Stimulated activated CD8-positive, alpha-beta memory T cell treated with anti-CD3 and anti-CD28 coated beads, Interleukin-7, amount 100 ng/mL, for 48 hours (primary cell): ENCODE results near the gene VWA3B.
"Not testable (repeated sequence)": the region's sequence is repeated elsewhere in the genome, so short reads cannot be mapped to it uniquely, and the experiment has no call there.

Experiments
- DNase-seq, 2 donors: peaks; one replicate each; pipeline ENCODE4 v3.0.0-alpha.2; 2020; ENCODE audit warnings: low read depth in 1 of 2; ENCODE audit errors: extremely low read depth in 1 of 2

The VWA3B gene

GRCh38 chr2:98084869-98085238 lies 2.1 kb upstream of the VWA3B start:
- DNase-seq = no peak

- no peak for DNase-seq
Measured at GRCh38 chr2:98085649-98086048, 1.3 kb upstream of the VWA3B start.

- no peak for DNase-seq
Measured at GRCh38 chr2:98087447-98088020, 567 bp downstream of the VWA3B start.

DNA sequence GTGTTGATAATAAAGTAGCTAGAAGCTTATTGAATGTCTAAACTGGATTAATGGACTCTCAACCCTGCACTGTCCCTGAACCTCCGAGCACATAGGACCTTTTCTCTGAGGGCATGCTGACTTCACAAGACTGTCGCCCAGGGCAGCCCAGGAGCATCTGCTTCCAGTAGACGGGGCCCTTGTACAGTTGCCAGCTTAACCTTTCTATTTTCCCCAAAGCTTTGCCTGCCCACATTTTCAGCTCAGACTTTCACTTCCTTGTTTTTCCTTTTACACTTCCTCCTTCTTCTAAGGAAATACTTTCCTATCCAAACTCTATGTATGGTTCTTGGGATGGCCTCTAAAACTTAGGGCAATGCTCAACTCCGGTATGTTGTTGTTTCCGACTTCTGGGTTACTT lies 1.3 kb downstream of the VWA3B start:
- no peak for DNase-seq

- DNase-seq = no peak
Measured at GRCh38 chr2:98089941-98090340, 3.0 kb downstream of the VWA3B start.

DNA sequence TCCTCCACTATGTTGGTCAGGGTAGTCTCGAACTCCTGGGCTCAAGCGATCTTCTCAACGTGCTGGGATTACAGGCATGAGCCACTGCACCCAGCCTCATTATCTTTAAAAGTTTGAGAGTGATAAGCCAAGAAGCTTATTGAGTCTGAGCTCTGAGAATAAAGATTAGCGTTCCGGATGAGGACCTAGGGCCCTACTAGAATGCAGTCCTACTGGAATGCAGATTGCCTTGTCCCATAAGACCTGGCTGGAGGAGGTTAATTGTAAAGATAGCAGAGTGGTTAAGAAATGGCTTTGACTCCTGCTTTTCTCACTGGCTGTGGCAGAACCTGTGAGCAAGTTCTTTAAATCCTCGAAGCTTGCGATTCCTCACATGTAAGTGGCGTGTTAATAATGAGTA lies 4.0 kb downstream of the VWA3B start:
- no peak for DNase-seq

DNA sequence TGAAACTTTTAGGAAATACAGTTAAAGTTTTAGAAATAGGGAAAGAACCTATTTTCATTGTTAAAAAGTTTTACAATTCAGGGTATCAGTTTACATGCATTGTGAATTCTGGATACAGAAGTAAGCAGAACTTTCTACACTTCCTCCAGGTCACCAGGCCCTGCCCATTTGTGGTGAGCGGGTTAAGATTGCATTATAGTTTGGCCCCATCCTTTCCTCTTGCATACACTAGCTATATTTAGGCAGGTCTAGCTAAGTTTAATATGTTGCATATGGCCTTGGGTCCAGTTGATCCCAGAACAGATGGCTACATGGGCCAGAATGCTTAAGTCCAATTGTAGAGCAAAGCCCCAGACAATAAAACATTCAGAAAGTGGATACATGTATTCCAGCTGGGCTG lies 4.8 kb downstream of the VWA3B start:
- no peak for DNase-seq

DNA sequence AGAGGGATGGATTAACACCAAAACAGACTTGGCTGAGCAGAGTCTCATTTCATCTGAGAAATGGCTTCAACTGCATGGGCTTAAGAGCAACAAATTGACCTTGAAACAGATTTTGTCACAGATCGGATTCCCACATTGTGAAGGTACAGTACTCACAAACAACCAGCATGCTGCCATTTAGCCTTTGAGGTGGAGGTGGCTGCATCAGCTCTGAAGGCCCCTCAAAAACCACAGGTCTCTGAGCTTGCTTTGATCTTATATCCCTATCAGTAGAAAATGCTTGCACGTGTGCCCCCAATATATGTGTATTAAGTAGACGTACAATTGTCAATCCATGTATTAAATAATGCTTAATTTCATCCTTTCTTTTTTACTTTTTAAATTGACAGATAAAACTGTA lies 6.2 kb downstream of the VWA3B start:
- DNase-seq = no peak

GRCh38 chr2:98093611-98094010 lies 6.6 kb downstream of the VWA3B start:
- DNase-seq = no peak

DNA sequence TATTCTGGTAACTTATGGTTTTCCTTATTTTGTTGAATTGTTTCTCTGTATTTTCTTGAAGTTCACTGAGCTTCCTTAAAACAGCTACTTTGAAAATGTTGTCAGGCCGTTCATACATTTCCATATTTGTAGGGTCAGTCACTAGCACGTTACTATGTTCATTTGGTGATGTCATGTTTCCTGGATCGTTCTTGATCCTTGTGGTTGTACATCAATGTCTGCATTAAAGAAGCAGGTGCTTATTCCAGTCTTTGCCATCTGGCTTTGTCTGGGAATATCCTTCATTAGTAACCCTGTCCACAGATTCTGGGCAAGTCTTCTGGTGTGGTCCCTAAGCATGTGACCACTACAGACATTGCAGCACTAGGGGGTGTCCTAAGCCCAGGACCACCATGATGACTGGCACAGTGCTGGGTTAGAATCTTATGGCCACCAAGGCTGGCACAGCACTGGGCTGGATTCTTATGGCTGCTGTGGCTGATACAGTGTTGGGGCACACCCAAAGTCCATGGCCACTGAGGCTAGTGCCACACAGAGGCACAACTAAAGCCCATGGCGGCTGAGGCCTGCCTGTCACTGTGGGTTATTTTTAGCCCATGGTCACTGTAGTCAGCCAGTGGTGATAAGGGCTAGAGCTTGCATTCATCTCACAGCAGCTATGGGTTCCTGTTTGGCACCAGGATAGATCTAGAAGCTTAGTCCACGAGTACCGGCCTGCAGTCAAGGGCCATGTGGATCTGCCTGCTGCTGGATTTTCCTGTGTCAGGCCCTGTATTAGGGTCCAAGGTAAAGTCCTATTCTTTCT lies 13.2 kb downstream of the VWA3B start:
- no peak for DNase-seq

DNA sequence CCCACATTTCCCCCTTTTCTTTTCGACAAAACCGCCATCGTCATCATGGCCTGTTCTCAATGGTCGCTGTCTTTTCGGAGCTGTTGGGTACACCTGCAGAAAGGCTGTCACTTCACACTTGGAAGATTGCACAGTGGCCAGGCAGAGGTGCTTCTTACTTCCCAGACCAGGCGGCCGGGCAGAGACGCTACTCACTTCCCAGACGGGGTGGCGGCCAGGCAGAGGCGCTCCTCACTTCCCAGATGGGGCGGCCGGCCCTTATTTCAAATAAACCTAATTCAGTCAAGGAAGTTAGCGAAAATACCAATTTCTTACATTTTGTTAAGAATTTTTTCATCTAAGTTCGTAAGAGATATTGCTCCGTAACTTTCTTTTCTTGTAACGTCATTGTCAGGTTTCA lies 15.3 kb downstream of the VWA3B start:
- not testable (repeated sequence) for DNase-seq

DNA sequence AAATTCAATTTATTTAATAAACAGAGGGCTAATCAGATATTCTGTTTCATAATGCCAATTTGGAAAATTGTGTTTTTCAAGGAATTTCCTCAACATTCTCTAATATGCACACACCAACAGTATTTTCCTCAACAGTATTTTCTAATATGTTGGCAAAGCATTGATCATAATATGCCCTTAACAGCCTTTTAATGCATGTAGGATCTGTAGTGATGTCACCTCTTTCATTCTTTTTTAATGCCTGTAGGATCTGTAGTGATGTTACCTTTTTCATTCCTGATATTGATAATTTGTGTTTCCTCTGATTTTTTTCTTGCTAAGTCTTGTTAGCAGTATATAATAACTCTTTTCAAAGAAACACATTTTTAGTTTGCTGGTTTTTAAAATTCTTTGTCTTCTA lies 15.9 kb downstream of the VWA3B start:
- no peak for DNase-seq

GRCh38 chr2:98108110-98108509 lies 21.1 kb downstream of the VWA3B start:
- DNase-seq = no peak

DNA sequence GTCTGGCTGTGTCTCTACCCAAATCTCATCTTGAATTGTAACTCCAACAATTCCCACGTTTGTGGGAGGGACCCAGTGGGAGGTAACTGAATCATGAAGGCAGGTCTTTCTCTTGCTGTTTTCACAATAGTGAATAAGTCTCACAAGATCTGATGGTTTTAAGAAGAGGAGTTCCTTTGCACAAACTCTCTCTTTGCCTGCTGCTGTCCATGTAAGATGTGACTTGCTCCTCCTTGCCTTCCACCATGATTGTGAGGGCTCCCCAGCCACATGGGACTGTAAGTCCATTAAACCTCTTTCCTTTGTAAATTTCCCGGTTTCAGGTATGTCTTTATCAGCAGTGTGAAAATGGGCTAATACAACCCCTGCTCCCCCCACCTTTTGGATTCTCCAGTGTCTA lies 23.8 kb downstream of the VWA3B start:
- no peak for DNase-seq

DNA sequence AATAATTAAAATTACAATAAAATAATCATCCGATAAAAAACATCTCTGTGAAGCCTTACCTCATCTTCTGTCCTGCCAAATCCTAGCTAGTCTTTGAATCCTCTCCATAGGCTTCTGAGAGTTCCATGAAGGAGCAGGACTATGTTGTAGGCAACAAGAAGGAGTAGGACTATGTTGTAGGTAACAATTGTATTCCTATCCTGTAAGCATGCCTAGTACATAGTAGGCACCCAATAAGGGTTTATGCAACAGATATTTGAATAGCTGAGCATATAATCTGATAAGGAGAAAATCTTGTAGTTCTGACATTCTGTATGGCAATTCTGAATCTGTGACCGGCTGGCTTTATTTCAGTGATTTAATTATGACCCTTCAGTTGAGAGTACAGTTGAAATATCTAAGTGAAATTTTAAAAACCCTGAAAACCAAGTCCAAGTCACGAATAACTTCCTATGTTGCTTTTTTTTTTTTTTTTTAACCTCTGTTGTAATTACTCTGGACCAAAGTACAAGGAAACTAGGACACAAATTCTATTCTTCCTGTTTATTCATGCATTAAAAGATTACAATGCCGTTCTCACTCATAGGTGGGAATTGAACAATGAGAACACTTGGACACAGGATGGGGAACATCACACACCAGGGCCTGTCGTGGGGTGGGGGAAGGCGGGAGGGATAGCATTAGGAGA lies 27.8 kb downstream of the VWA3B start:
- no peak for DNase-seq

DNA sequence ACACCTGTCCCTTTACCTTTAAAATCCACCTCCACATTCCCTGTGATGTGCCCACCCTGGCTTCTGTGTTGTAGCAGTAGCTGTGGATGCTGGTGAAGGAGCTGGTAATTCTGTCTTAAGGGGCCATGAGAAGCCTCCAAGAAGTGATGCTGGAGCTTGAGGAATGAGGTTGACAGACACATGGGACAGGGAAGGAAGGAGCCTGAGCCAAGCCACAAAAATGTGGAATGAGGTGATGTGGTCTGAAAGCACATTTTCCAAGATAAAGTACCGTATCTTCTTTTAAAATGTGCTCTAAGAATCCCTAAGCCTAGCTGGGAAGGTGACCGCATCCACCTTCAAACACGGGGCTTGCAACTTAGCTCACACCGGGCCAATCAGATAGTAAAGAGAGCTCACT lies 31.2 kb downstream of the VWA3B start:
- DNase-seq = no peak

DNA sequence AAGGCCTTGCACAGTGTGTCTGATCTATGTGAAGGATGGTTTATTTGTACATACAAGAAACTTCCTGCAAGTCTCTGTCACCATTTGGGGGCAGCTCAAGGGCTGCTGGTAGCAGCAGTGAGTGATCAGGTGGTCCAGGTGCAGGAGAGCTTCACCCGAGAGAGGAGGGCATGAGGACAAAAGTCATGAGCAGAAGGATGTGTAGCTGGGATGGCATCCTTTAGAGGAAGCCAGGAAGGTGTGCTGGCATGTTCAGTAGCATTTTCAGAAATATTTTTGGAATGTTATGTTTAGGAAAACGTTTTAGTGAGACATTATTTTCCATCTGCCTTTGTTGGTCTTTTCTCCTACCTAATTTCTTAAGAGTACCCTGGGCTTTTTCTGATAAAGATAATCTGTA lies 31.9 kb downstream of the VWA3B start:
- DNase-seq = no peak

GRCh38 chr2:98121149-98121548 lies 34.2 kb downstream of the VWA3B start:
- no peak for DNase-seq

- no peak for DNase-seq
Measured at GRCh38 chr2:98122524-98122923, 35.6 kb downstream of the VWA3B start.

DNA sequence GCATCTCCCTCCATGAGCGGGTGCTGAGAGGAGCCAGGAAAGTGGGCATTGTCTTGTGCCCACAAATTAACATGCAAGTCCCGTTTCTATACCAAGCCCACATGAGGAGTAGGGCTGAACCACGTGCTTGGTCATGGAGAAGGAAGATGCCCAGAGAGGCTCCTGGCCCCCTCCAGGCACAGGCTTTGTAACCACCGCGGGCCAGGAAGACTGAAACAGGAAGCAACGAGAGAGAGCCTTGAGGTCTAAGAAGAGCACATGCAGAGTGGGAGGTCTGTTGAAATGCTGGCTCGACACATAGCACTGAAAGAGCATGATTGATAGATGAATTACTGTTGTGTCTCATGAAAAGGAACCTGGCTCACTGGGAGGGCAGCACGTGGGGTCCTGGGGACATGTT lies 36.3 kb downstream of the VWA3B start:
- DNase-seq = no peak

GRCh38 chr2:98126061-98126460 lies 39.1 kb downstream of the VWA3B start:
- DNase-seq = no peak

DNA sequence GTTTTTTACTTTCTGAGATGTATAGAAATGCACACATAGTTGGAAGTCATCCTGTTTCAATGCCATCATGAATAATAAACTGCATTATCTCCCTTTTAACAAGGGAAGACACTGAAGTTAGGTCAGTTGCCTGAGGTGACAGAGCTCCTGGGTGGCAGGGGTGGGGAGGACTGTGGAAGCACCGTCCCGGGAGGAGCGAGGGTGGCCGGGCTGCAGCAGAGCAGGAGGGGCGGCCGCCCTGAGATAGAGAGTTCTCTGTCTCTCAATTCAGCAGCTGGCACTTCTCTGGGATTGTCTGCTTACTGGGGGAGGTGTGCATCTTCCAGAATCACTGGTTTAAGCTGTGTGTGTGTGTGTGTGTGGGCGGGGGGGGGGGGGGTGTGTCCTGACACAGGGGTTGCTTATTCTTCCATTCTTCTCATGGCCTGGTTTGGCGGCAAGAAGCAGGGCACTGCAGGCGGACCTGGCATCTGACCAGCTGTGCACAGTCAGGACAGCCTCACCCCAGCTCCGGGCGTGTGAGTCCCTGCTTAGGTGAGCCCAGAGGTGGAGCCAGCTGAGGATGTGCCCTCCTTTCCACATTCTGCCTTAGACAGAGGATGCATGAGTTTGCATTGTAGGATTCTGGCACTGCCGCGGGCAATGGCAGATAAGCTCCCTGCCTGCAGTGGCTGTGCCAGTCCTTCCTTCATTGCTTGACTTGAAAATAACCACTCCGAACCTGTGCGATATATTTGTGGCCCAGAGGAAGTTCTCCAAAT lies 40.4 kb downstream of the VWA3B start:
- no peak for DNase-seq
